SK-N-DZ (cell line): ENCODE results near the gene HECW1.

ENCODE experiments used
- DNase-seq: peaks from one replicate; pipeline ENCODE4 v3.0.0-alpha.2; 2015; ENCODE audit warnings: low spot score

The HECW1 gene

DNA sequence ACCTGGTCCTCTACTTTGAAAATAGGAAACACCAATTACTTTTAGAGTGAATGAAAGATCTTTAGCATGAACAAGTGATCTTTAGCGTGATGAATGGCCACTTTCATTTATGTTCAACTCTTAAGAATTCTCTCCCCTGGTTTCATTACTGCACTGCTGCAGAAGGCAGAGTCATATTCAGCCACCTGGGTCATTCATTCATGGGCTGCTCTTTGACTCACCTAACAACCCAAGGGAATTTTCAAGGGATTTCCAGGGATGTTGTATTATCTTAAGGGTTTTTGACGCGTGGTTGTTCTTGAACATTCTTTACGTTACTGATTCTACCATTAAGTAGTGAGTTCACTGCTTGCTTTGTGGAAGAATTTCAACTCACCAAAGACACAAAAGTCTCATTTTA, 383.1 kb downstream of the HECW1 start:
- no peak for DNase-seq

DNA sequence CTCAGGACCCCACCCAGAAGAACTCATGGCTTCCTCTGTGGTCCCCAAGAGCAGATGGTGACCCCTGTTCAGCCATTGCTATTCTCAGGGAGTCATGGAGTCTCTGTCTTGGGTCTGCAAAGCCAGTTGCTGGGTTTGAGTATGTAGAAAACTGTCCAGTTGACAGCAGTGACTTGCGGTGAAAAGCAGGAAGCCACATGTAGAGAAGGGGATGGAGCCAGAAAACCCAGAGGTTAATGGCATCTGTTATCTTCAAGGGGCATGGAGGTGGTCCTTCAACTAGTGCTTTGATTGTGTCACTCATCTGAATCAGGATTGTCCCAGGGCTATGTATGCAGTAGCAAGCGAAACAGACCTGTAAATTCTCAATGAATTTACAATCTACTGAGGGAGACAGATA, 384.1 kb downstream of the HECW1 start:
- no peak for DNase-seq

DNA sequence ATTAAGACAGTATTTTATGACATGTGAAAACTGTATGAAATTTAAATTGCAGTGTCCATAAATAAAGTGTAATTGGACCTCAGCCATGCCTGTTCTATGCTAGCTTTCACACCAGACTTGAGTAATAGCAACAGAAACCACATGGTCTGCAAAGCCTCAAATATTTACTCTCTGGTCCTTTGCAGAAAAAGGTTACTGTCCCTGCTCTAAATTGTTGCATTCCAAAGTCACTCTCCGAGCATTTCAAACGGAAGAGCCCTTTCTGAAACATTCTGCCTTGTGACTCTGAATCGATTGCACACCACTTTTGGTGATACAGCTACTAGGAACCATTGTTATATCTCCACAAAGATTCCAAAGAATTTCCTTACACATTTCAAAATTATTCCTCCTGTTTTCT, 389.4 kb downstream of the HECW1 start:
- DNase-seq, result no peak

DNA sequence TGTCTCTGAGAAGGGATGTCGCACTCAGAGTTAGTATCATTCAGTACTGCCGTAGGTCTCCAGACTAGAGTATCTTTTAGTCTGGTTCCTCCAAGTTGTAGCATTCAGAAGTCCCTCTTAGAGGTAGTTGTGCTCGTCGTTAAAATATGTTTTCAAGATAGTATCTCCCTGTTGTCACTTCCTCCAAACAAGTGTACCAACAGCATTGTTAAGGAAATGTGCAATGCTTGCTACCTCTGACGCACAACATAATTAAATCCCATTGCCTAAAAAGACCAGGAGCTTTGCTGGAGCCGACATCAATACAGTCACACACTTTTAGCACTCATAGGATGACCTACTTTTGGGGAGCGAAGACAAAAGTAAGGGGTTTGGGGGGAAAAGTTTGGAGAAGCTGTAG, 390.5 kb downstream of the HECW1 start:
- no peak for DNase-seq

DNA sequence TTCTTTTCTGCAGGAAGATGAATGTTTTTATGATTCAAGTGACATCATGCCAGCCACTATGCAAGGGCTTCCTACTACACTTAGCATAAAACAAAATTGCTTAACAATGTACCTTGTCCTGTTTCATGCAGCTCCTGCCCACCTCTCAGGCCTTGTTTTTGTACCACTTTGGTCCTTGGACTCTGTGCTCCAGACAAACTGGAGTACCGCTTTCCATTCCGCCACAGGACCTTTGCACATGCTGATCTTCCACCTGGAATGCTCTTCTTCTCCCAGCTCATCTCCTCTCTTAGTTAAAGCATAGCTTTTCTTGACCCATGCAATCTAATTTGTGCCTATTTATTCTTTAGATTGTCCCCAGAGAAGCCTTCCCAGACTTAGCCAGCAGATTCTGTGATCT, 393.0 kb downstream of the HECW1 start:
- DNase-seq, result no peak

DNA sequence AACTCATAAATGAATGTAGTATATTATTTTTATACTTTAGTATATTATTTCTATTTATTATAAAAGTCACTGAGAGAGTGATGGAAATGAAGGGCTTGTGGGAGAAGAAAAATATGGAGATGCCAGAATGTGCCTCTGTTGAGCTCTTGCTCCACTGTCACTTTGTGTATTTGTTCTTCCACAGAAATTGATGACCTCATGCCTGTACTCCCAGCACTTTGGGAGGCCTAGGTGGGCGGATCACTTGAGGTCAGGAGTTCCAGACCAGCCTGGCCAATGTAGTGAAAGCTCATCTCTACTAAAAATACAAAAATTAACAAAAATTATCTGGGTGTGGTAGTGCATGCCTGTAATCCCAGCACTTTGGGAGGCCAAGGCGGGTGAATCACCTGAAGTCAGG, 394.0 kb downstream of the HECW1 start:
- DNase-seq, result no peak

DNA sequence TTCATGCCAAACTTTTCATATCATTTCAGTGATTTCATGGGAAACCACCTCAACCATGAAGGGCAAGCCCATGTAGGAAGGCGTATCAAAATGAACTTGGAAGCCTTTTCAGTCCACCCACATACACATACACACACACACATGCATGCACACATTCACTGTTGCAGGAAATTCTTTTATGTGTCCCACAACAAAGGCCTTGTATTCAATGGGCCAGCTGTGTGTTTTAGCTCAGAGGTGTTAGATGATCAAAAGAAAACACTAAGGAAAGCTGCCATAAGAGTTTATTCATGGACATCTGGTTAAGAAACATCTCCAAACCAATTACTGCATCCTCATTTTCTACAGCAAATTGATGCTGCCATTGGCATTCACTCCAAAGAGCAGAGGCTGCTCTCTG, 396.0 kb downstream of the HECW1 start:
- no peak for DNase-seq

DNA sequence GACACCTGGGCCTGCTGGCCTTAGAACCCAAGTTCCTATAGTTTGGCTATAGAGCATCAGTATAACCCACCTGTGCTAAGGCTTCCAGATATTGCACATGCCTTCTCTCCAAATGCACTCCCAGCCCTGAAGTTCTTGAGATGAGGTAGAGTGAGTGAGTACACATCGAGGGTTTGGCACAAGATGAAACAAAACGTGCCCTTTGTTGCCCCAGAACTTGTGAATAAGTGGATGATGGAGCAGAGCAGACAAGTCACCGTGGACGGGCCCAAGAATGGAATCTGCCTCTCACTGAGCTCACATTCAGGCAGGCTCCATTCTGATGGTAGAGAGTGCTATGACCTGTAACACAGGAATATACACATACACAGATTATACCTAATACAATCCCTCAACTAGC, 397.5 kb downstream of the HECW1 start:
- no peak for DNase-seq

DNA sequence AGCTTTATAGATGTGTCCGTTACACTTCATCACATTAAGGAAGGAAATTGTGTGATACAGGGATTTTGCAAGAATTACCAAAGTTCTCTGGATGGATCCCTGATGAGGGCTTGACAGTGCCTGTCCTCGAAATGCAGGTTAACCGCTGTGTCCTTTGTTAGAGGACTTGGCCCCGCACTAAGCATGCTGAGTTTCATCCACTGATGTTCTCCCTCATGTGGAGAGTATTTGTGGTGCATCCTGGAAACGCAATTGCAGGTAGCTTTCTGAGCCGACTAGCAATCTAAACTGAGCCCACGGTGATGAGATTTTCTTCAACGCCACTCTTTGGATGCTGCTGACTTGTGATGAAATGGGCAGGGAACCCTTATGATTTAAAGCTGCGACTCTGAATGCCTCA, 398.6 kb downstream of the HECW1 start:
- peak; percentile 37 for DNase-seq

DNA sequence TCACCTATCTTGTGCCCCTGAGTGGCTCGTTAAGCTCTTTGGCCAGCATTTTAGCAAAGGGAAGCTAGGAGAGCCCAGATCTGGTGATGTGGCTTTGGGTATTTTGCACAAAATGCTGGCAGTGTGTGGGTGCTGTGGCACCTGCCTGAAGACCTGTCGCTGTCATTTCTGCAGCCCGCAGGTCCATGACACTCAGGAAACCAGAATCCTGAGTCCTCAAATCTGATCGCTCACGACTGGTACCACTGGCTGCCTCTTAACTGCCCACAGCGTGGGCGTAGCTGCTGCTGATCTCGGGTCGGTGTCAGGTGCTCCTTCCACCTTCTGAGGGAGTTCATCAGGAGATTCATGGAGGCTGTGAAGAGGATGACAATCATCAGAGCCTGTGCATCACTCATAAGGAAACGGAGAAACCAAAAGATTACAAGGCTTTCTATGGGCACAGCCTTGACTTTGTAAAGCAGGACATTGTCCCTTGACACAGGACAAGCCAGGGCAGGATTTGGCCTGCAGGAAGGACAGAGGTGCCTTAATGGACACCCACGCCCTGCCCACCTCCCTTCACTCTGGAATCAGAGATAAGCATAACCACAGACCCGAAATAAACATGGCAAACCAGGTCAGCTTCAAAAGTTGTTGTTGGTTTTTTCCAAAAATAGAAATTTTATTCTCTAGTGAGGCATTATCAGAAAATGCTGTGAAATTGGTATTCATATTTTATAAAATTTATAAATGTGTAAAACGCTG, 399.5 kb downstream of the HECW1 start:
- no peak for DNase-seq

DNA sequence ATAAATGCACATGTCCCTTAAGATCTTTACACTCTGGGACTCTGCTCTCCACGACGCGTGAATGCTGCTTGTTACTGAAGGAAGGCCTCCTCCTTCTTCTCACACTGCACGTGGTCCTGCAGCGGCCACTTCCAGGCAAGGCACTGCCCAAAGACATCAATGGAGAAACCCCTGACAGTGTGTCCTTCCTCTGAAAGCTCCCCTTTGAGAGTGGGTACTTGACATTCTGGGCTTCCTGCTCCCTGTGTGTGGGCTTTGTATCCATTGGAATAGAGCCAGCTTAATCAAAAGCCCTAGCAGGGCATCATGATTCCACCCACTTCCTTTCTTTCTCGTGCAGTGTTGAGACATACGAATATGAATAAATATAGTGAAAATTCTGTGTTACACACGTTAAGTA, 400.8 kb downstream of the HECW1 start:
- DNase-seq, result no peak

DNA sequence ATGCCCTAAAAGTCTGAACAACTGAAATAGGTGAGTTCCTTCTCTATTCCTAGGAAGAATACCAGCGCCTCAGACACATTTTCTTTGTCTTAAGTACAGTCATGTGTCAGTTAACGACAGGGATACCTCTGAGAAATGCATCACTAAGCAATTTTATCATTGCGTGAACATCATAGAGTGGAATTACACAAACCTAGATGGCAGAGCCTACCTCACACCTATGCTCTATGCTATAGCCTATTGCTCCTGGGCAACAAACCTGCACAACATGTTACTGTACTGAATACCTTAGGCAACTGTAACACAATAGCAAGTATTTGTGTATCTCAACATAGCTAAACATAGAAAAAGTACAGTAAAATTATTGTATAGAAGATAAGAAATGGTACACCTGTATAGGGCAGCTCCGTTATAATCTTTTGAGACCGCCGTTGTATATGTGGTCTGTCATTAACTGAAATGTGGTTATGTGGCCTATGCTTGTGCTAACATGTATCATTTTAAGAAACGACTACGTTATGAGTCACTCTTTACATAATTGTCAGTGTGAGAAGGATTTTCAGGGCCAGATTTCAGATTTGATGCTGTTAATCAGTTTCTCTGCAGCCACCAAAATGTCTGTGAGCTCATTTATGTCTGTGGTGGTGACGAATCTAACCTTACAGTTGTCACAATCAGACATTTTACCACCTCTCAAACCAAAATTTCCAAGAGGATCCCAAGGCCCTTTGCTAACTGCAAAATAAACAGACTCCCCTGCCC, 404.3 kb downstream of the HECW1 start:
- DNase-seq, result no peak

DNA sequence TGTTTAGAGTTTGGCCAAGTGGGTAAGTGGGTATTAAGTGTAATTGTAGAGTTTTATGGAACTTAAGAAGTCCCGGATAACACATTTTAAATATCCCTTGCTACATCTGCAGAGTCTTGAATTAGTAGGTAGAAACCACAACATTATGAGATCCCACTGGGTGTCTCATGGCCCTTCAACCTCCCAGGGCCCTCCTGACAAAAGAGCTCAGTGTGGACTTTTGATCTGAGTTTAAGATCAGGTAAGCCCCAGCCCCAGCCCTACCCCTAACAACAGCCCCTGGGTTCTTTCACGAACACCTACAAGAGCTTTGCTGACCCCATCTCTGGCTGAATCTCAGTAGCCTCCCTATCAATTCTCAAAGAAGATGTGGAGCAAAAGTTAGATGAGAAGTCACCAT, 405.0 kb downstream of the HECW1 start:
- DNase-seq, result no peak

DNA sequence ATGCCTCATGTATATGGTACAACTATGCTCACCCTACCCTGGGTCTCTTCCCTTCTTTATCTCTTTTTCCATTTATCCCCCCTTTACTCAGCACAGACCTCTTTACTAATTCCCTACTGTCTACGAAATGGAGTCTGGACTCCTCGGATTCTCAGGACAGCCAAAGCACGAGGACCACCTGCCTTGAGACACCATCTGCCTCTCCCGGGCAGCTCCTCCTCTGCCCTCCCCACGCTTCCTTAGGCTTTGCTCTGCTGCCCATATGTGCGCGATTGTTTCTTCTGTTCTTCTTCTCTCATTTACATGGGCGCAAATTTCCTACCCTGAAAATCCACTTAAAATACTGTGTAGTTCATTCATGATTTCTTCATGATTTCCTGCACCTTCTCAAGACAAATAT, 407.8 kb downstream of the HECW1 start:
- DNase-seq, result no peak

DNA sequence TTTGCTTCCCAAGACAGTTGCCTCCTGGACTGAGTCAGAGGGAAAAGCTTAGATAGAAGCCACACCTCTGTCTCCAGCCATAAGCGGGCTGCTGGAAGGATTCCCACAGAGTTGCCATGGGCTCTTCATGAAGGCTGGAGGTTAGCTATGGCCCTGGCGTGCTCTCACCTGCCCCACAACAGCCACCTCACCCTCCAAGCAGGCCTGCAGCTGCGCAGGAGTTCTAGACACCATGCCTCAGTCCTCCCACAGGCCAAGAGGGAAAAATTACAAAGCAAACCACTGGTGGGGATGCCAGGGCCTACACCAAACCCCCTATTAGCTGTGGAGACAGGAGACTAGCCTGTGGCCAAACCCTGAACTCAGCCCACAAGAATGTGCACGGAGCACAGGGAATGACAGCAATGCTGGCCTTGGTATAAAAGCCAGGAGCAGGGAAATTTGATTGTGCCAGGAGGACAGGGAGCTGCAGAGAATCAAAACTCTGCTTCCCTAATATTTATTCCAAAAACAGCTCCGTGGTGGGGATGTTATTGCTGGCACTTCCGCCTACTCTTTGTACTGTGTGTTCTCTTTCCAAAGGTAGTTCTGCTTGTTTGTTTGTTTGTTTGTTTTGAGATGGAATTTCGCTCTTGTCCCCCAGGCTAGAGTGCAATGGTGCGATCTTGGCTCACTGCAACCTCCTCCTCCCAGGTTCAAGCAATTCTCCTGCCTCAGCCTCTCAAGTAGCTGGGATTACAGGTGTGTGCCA, 410.1 kb downstream of the HECW1 start:
- DNase-seq, result no peak

DNA sequence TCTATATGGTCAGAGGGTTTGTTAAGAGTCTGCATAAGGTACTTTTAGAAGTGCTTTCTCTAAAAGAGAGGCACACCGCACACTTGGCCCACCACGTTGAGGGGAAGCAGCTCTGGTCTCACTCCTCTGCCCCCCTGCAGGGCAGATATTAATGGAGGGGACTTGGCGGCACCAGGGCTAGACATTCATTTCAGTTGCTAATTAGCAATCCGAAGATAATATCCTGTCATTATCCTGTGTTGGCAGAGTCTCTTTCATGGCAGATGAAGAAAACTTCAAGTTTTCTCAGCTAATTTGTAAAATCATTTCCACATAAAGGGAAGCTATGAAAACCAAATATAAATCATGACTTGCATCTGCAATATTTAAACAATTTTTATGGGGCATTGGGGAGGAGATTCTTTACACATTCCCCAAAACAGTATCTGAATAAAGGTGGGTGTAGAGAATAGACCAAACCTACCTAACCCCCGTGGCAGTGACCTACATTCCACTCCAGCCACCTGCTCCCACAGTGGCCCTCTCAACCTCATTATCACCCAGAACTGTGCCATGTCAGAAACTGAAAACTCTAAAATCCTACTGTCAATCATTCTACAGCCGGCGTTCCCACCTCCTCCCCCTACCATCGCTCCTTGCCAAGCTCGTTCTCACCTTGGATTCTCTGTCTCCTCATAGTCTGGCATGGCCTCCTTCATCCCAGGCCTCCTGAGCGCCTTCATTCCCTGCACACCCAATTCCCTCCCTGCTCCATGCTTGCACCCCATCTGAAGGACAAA, 416.3 kb downstream of the HECW1 start:
- DNase-seq, result no peak

DNA sequence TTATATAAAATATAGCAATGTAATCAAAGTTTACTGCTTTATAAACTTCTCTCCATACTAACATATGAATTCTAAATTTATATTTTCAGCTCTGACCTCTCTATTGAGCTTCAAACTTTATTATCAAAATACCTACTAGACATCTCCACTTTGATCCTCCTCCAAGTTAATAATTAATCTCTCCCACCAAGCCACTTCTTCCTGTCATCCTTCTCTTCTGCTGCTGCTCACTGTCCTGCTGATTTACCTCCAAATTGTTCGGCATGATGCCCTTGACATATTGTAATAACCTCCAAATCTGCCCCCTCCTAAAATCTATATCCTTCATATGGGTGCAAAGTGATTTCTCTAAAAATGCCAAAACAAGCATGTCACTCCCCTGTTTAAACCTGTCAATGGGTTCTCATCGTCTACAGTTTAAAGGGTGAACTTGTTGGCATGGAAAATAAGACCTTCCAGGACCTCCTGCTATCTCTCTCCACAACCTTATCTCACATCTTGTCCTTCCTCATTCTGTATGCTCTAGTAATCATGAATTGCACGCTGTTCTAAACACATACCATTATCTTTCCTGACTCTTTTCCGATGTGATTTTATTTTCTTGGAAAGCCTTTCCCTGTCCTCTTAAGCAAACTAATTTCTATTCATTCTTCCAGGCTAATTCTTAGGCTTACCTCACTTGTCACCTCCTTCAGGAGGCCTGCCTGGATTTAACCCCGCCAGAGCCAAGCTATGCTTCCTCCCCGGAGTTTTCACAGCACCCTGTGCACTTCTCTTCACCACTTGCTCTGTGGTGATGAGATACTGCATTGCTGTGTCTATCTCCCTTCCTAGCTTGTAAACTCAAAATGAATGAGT, 418.3 kb downstream of the HECW1 start:
- DNase-seq, result peak; percentile 60

DNA sequence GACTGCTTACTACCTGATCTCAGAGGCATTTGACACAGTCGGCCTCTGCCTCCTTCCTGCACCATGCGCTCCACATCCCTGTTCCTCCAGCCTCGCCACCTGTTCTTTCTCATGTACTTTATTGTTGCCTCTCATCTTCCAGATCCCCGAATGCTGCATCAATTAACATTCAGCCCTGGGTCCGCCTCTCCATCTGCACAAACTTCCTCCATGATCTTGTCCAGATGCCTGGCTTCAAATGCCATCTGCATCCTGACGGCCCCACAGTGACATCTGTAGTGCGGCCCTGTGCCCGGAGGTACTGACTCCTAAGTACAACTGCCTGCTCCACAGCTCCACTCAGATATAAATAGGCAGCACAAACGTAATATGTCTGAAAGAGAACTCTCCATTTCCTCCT, 419.3 kb downstream of the HECW1 start:
- peak; percentile 99 for DNase-seq

DNA sequence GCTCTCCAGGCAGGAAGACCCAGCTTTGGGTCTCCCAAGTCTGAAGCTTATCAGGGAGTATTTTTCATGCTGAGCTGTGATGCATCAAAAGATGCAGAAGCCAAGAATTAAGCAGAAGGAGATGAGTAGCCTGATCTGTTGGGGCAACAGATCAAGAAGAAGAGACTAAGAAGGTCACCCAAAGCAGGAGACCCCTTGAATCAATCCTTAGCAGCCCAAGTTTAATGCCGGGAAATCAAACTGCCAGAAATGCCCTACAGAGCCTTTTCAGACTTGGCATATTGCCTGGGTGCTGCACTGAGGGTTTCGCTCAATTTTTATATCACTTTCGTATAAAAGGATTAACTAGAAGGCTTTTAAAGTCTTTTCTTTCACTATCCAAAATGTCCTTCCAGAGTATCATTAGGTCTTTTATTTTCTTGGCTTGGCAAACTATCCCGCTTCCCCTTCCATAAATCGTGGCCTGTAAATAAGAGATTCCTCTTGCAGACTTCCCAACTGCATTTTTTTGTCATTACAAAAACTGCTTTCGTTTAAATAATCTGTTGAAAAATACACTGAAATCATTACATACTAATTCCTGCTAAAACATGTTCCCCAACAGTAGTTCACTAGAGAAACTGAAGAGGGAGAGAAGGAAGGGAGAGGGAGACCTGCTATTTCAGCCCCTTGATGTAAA, 421.5 kb downstream of the HECW1 start:
- no peak for DNase-seq

DNA sequence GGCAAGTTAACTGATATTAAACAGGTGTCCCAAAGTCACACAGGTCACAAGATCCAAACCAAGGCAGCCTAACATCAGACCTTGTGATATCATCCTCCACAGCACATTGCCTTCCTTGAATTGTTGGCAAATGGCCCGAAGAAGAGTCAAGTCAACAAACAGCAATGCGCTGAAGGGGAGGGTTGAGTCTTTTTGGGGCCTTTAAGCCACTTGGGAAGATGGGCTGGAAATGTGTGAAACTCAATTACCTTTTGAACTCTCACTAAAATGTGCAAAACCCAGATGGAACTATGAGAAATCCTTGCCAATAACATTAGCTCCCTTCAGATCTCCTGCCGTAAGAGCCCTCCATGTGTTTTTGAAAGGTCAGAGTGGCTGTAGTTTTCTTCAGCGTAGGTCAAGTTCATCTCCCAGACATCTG, 422.6 kb downstream of the HECW1 start:
- DNase-seq, result no peak
